Measurements from ENCODE around the gene TMEM238.
A peak's percentile ranks its signal among the peaks of the same experiment; 100 is the strongest.

The TMEM238 gene

DNA sequence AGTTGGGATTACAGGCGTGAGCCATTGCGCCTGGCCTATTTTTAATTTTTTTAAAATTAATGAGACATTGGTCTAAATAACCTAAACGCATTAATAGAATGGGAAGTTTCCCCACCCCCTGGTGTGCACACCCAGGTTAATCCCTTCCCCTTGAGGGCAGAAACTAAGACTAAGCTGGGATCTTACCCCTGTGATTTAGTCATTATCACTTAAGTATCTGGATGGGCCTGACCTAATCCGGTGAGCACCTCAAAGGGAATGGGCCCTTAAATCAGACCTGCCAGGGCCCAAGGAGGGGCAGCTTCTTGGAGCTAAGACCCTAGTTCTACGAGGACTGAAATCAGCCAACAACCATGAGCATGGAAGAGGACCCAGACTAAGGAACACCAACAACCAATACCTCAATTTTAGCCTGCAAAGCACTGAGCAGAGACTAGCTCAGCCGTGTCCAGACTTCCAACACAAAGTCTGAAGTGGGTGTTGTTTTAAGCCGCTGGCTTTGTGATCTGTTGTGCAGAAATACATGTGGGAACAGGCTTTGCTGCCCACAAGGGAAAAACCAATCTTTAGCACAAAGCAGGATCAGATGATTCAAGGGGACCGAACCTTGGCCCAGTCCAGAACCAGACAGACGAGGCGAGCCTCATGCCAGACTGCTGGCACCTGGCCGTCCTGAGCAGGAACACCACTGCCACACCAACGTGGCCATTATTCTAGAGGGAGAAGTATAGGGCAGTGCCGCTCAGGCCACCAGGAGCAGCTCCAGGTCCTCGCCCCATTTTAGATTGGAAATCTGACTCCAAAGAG is 16.4 kb upstream of the TMEM238 start:
- no peak for DNase-seq

DNA sequence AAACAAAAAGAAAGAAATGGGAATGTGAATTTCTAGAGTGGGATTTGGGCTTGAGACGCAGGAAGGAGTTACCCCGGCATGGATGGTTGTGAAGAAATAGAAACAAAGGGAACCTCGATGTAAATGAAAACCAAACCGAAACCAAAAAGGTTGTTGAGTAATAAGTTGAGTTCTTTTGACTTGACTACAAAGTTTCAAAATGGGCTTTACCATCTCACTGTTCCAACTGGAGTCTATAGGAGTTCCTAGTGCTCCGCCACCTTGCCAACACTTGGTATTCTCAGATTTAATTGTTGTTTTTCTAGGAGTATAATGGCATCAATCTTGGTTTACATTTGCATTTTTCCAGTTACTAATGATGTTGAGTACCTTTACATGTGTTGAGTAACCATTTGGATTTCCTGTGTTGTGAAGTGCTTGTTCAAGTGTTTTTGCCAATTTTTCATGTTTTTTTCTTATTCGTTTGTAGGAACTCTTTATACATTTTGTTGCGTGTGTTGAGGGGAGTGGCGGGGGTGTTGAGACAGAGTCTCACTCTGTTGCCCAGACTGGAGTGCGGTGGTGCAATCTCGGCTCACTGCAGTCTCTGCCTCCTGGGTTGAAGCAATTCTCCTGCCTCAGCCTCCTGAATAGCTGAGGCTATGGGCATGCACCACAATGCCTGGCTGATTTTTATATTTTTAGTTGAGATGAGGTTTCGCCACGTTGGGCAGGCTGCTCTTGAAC is 14.3 kb upstream of the TMEM238 start:
- DNase-seq = no peak

DNA sequence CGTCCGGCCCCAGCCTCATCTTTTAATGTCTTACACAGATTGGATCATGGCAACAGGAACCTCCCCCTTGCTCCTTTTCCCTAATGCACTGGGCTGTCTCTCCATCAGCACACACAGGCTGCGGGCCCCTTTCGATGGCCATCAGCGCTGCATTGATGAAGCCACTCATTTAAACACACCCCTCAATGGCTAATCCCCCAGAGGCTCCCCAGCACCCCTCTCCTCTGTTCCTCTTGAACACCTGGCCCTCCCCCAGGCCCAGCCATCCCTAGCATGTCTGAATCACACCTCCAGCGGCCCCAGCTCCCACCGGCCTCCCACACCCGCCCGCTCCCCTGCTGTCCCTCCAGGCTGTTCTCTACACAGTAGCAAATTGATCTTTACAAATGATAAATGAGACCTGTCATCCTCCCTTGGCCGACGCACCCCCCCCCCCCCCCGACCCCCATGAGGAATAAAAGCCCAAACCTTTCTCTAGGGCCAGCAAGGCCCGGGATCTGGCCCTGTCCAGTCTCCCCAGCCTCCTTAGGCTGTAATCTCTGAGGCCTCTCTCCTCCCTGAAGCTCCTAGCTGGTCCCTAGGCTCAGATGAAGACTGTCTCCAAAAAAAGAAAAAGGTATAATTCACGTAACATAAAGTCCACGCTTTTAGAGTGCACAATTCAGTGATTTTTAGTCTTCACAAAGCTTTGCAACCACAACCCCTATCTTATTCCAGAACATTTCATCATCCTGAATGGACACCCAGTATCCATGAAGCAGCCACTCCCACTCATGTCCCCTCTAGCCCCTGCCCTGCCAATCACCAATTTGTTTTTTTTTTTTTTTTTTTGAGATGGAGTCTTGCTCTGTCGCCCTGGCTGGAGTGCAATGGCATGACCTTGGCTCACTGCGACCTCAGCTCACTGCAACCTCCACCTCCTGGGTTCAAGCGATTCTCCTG is 9.0 kb upstream of the TMEM238 start:
- DNase-seq = no peak

DNA sequence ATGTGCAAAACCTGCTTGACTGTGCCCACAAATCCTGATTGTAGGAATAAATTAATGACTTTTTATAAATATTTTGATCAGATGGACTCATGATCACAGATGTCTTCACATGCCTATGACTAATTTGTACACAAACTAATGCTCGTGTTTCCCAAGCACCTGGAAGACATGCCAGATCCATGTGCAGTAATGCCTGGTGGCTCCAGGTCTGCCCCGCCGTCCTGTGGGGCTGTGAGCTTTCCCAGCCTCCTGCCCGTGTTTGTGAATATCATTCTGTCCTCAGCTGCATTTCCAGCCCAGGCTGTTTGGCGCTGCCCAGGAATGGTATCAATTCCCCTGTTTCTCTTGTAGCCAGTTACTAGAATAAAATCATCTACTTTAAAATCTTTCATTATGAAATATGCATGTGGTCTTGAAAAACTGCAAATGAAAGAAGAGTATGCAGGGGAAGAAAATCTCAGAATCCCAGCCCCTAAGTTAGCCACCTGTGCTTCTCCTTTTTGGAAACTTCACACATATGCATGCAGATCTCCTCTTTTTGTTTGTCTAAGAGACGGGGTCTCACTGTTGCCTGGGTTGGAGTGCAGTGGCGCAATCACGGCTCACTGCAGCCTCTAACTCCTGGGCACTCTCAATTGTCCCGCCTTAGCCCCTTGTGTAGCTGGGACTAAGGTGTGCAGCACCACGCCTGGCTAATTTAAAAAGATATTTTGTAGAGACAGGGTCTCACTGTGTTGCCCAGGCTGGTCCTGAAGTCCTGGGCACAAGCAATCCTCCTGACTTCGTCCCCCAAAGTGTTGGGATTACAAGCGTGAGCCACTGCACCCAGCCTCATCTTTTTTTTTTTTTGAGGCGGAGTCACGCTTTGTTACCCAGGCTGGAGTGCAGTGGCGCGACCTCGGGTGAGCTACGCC is 7.9 kb upstream of the TMEM238 start:
- no peak for DNase-seq

DNA sequence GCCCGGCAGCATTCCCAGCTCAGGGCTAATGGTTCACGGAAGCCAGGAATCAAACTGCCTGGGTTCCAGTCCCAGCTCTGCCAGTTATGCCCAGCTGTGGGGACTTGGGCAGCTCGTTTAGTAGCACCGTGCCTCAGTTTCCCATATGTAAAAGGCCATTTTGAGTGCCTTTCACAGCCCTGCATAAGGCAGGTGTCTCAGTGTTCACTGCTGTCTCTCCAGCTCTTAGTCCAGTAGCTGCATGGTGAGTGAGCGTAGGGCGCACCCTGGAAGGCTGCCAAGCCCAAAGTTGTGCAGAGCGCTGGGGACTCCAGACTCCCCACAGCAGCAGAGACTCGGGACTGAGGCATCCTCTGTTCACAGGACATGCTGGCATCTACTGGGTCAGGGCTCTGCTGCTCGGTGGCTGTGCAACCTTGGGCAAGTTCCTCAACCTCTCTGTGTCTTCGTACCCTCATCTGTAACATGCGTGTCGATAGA is 7.1 kb upstream of the TMEM238 start:
- no peak for DNase-seq

DNA sequence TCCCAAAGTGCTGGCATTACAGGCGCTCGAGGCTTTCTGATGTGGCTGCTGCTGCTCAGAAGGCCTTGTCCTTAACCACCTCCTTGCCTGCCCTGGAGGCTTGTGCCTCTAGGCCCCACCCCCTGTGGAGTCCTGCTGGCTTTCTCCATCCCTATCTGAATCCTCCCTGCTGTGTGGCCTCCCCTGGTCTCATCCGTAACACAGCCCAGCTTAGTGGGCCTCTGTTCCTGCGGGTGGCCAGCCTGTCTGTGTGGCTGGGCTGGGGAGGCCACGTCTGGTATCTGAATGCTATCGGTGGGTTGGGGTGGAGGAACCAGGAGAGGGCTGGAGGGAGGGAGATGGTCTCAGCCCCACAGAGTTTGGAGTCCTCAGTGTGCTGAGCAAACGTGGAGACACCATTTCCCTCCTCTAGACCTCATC is 6.4 kb upstream of the TMEM238 start:
- DNase-seq = no peak

DNA sequence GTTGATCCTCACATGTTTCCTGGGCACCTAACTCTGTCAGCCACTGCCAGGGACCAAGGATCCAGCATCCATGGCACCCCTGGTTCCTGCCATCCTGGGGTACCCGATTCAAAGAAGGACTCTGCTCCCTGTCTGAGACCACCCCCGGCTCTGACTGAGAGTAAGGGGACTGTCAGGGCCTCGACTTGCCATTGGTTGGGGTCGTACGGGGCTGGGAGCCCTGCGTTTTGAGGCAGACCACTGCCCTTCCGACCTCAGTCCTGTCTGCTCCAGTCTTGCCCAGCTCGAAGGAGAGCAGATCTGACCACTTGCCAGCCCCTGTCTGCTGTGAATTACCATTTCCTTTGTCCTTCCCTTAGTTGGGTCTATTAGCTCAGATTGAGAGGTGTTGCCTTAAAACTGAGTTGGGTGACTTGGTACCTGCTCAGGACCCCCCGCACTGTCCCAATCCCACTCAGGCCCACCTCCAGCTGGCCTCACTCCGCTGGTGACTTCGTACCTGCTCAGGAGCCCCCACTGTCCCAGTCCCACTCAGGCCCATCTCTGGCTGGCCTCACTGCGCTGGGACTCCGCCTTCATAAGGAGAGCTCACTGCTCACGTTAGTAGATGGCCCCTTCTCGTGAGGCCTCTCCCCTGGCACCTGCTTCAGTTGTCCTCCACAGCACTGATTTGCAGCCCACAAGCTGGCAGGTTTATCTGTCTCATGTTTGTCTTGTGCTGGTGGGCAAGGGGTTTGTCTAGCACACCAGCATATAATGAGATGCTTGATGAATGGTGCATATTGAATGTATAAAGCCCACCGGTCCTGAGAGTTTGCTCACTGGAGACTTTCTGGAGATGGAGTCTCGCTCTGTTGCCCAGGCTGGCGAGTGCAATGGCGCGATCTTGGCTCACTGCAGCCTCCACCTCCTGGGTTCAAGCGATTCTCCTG is 5.6 kb upstream of the TMEM238 start:
- no peak for DNase-seq

DNA sequence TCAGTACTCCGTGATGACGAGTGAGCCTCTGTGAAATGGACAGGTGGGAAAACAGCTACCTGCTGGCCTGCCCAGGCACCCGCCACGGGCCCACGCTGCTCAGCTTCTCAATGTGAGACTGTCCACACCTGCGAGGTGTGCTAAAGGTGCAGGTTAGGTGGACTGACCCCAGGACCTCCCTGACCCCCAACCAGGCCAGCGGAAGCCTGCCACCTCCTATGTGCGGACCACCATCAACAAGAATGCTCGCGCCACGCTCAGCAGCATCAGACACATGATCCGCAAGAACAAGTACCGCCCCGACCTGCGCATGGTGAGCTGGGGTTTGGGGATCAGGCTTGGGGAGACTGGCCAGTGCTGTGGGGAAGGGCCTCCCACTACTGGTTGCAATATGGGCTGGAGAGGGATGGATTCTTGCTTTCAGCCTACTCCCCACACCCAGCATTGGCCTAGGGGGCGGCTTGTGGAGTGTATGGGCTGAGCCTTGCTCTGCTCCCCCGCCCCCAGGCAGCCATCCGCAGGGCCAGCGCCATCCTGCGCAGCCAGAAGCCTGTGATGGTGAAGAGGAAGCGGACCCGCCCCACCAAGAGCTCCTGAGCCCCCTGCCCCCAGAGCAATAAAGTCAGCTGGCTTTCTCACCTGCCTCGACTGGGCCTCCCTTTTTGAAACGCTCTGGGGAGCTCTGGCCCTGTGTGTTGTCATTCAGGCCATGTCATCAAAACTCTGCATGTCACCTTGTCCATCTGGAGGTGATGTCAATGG is 3.8 kb upstream of the TMEM238 start:
- no peak for DNase-seq

DNA sequence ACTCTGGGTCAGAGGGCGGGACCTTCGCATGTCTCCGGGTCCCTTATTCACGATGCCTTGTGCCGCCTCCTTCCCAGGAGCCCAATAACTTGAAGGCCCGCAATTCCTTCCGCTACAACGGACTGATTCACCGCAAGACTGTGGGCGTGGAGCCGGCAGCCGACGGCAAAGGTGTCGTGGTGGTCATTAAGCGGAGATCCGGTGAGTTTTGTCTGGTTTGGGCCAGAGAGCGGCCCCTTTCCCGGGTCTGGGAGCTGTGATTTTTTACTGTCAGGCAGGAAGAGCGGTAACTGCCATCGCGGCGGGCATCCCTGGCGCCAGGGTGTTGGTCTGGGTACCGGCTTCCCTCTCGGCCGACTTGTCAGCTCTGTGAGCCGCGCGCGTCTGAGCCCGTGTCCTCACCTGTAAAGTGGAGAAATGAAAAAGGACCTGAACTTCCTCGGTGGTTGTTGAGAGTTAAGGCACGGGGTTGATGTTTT is 2.4 kb upstream of the TMEM238 start:
- no peak for DNase-seq

DNA sequence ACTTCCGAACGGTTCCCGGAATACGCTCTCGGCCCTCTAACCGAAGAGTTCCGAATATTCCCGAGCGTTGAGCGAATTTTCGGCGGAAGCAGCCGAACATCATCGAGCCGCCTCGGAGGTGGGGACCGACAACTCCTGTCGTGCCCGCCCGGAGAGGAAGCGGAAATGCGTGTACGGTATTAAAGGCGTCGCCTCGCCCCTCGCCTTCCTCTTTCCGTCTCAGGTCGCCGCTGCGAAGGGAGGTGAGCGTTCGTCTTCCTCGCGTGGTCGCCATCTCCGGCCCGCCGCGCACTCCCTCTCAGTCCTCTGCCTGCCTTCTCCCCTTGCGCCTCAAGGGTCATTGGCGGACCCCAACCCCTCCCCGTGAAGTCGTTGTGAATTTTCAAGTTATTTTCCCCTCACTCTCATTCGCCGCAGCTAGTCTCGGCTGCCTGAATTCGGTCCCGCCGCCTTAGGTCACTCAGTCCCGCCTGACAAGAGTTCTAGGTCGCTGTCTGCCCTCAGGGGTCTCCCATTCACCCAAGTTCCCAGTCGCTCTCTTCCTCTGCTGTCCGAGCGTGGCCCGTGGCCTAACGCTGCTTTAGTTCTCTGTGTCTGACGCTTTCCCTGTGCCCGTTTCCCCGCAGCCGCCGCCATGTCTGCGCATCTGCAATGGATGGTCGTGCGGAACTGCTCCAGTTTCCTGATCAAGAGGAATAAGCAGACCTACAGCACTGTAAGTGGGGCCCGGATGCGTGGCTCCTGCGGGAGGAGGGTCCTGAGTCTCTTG is 1.8 kb upstream of the TMEM238 start, which contains the start of gene RPL28:
Gene RPL28, plus strand, starts transcription at position 209 of the 769 bp plus-strand sequence. Its CDS starts 426 bp downstream, at position 635.
- DNase-seq = peak; percentile 94 to 97

DNA sequence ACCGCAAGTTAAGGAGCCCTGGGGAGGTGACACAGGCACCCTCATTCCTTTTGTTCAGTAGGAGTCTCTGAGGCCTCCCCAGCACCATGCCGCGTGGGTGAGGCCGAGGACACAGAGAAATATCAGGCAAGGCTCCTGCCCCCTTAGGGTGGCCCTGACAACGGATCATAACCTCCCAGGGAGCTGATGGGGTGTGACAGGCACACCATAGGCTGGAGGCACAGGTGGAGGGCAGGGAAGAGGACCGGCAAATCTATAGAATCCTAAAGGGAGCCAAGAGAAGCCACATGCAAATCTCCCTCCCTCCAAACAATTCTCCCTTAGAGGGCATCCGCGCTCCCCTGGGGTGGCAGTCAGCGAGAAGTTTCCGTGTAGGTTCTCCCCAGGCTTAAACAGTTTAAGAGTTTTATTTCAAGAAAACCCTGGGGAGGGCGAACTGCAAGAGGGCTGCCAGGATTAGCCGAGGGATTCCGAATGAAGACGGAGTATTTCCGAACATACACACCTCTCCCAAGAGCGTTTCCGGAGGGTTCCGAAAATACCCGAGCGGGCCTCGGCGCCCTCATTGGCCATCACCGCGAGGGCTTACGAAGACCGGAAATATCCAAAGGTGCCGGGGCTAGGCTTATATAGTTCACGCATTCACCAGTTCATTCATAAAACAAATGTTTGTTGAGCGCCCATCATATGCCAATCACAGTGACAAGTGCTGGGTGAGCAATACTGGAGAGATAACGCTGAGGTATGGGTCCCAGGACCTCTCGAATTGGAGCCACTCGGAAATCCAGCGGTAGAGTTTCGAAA is 1.0 kb upstream of the TMEM238 start:
- peak; percentile 93 to 97 for DNase-seq

DNA sequence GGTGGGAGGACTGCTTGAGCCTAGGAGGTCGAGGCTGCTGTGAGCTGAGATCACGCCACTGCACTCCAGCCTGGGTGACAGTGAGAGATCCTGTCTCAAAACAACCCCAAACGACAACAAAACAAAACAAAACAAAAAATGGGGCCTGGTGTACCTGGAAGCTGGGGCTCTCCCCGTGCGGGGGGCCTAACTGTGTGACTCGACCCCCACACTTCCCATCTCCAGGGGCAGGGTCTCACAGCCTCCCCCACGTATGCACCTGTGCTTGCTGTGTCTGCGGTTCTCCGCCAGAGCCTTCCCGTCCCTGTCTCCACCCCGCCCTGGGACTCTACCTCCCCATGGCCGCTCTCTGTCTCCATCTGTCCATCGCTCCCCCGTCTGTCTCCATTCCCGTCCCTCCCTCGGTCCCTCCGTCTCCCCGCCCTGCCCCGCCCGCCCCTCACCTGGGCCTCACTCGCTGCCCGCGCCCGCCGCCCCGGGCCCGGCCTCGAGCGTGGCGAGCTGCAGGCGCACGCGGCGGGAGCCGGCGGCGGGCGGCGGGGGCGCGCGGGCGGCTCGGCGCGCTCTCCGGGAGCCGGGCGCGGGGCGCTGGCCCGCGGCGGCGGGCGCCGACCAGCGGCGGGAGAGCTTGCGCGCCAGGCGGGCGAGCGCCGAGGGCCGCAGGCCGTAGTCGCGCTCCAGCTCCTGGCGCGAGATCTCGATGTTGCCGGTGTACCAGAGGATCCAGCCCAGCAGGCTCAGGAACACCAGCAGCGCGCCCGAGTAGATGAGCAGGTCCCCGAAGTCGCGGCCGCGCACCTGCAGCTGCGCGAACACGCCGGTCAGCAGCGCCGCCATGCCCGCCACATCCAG is 587 bp downstream of the TMEM238 start:
- DNase-seq = no peak

DNA sequence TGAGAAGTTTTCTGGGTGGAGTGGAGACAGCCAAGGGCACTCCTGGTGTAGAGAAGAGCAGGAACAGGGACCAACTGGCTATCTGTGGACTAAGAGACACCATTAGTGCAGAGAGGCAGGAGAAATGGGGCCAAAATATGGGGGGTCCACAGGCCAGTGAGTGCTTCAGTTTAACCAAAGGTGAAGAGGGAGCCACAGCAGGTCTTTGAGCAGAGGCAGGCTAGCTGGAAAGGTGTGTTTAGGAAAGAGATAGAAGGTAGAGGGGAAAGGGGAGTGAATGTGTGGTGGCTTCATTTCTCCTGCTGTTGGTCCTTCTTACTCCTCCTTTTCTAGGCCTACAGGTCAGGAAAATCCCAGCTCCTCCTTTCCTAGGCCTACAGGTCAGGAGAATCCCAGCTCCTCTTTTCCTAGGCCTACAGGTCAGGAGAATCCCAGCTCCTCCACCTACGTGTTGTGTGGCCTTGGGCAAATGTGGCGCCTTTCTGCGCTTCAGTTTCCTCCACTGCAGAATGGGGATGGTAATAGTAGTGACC is 1.5 kb downstream of the TMEM238 start:
- DNase-seq = no peak

DNA sequence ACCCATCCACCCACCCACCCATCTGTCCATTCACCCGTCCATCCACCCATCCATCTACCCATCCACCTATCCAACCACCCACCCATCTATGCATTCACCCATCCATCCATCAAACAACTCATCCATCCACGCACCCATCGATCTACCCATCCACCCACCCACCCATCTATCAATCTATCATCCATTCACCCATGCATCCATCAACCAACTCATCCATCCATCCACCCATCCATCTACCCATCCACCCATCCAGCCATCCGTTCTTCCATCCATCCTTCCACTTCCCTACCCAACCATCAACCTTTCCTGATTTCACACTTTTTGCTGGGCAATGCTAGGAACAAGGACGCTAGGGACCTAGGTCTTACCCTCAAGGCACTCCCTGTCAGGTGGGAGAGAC is 2.1 kb downstream of the TMEM238 start:
- DNase-seq = no peak

DNA sequence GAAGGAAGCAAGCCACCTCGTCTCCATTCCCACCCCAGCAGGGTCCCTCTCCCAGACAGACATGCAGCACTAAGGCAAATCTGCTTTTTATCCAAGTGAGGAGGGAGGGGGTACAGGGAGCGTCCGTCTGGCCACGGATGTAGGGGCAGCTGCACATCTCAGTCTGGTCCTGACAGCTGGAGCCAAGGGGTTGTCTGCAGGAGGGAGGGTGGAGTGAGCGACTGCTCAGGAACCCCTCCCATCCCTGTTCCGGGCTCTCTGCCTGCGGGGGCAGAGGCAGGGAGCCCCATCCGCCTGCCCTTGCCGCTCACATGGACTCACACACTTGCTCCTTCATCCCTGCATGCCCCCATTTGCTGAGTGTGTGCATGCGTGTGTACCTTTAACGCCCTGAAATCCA is 4.9 kb downstream of the TMEM238 start:
- no peak for DNase-seq

DNA sequence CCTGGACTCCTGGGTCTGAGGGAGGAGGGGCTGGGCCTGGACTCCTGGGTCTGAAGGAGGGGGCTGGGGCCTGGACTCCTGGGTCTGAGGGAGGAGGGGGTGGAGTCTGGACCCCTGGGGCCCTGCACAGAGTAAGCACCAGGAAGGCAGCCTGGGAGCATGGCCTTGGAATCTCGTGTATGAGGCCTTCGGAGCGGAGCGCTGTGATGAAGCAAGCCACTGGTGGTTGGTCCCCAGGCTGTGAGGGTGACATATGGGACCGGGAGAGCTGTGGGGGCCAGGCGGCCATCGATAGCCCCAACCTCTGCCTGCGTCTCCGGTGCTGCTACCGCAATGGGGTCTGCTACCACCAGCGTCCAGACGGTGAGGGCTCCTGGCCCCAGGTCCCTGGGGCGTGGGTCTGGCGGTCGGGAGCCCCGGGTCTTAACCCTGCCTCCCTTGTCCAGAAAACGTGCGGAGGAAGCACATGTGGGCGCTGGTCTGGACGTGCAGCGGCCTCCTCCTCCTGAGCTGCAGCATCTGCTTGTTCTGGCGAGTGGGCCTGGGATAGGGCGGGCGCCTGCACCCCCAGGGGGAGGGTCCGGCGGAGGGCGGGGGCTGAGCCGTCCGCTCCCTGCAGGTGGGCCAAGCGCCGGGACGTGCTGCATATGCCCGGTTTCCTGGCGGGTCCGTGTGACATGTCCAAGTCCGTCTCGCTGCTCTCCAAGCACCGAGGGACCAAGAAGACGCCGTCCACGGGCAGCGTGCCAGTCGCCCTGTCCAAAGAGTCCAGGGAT is 6.5 kb downstream of the TMEM238 start:
- DNase-seq = no peak

Measured in bone marrow (tissue), 2 donors.